ENCODE results near the gene SAP30BP.

The SAP30BP gene

GRCh38 chr17:75720656-75721462 is 53.7 kb downstream of the SAP30BP start, which contains the start of gene ITGB4:
Gene ITGB4 (plus strand): TSS chr17:75721459. CDS start chr17:75724704, 3,245 bp downstream.
- H3K4me1 Mint-ChIP-seq, result no peaks in the 10 kb centered on the region
- no peak for TF ChIP-seq CTCF (IDR thresholded peaks at IDR 0.05)
- H3K4me3 Mint-ChIP-seq, result peak within 1 kb of the TSS; percentile 76
- H3K36me3 Mint-ChIP-seq (ENCODE audit: low read depth), result no peaks in the 10 kb centered on the region
- no peak within 1 kb of the TSS for H3K27ac Mint-ChIP-seq
- H3K27me3 Mint-ChIP-seq (ENCODE audit: low read depth, poor library complexity), result peaks cover 77% of the 10 kb centered on the region
- DNase-seq, result peak; percentile 66
- no peaks in the 10 kb centered on the region for H3K9me3 Mint-ChIP-seq

- no peak overlapping the region for H3K4me3 Mint-ChIP-seq
- H3K27me3 Mint-ChIP-seq (ENCODE audit: low read depth, poor library complexity), result peaks cover 70% of the 10 kb centered on the region
- H3K27ac Mint-ChIP-seq, result no peak overlapping the region
These were observed 54.4 kb downstream of the SAP30BP start for GRCh38 chr17:75721463-75722011.

DNA sequence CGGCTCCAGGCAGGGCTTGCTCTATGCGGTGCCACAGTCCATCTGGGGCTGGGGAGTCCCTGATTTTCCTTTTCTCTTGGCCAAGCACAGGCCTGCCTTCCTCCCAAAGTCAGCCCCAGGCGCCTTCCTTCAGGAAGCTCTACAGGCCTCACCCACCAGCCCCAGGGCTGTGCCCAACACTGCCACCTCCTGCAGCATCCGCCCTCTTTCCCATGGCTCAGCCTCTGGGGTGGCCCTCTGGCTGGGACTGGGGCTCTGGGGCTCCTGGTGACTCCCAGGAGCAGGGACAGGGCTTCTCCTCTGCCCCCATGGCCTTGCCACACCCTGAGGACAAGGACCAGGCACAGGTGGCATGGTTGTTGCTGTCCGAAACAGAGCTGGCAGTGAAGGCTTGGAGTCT is 54.9 kb downstream of the SAP30BP start:
- no peak for TF ChIP-seq CTCF (IDR thresholded peaks at IDR 0.05)

More at GRCh38 chr17:75721463-75722011, 54.4 kb downstream of the SAP30BP start:
- Mint-ChIP-seq H3K36me3 (ENCODE audit: low read depth) (no peaks in the 10 kb centered on the region), H3K9me3 (no peaks in the 10 kb centered on the region), H3K4me1 (no peaks in the 10 kb centered on the region)
- no peak for TF ChIP-seq CTCF (IDR thresholded peaks at IDR 0.05)
- no peak for DNase-seq

GRCh38 chr17:75722542-75723095 is 55.5 kb downstream of the SAP30BP start:
- Mint-ChIP-seq H3K27me3 (ENCODE audit: low read depth, poor library complexity) (peaks cover 66% of the 10 kb centered on the region), H3K4me1 (no peaks in the 10 kb centered on the region), H3K9me3 (no peaks in the 10 kb centered on the region), H3K4me3 (no peak overlapping the region), H3K27ac (no peak overlapping the region), H3K36me3 (ENCODE audit: low read depth) (no peaks in the 10 kb centered on the region)
- no peak for DNase-seq
- TF ChIP-seq CTCF (IDR thresholded peaks at IDR 0.05), result no peak

More for the DNA sequence above, 54.9 kb downstream of the SAP30BP start:
- Mint-ChIP-seq H3K9me3 (no peaks in the 10 kb centered on the region), H3K4me1 (no peaks in the 10 kb centered on the region), H3K36me3 (ENCODE audit: low read depth) (no peaks in the 10 kb centered on the region), H3K27ac (no peak overlapping the region), H3K27me3 (ENCODE audit: low read depth, poor library complexity) (peaks cover 70% of the 10 kb centered on the region), H3K4me3 (peak overlapping the region; percentile 36)
- DNase-seq, result no peak

DNA sequence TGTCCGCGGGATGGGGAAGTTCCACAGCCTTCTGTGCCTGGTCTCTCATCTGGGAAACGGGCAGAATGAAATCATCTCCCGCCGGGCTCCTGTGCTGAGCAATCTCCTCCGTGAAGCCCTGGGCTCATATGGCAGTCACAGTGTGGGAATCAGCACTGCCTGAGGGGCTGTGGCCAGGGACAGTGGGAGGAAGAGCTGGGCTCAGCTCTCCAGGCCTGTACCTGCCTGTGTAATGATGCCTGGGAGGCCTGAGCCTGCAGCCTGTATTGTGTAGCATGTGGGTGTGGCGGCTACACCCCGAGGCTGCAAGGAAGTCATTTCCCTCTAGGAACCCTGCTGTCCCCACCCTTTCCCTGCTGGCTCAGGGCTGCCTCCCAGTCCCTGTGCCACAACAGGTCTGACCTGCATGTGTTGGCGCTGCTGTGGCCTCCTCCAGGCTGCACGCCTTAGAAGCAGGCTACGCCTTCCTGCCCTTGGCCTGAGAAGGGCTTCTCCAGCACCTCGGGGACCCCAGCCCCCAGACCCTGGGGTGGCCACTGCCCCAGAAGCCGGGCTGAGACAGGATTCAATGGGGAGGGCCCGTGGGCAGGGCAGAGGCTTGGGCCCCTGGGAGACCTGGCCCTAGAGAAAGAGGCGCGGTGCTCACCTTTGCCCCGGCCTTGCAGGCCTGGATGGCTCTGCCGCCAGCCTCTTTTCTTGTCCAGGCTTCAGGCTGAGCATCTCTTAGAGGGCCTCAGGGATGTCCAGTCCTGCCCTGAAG is 56.2 kb downstream of the SAP30BP start:
- no peak overlapping the region for H3K4me3 Mint-ChIP-seq
- no peak for DNase-seq

More for the DNA sequence above, 56.2 kb downstream of the SAP30BP start:
- Mint-ChIP-seq H3K27me3 (ENCODE audit: low read depth, poor library complexity) (peaks cover 59% of the 10 kb centered on the region), H3K27ac (no peak overlapping the region), H3K4me1 (no peaks in the 10 kb centered on the region), H3K9me3 (no peaks in the 10 kb centered on the region), H3K36me3 (ENCODE audit: low read depth) (no peaks in the 10 kb centered on the region)
- TF ChIP-seq CTCF (IDR thresholded peaks at IDR 0.05), result no peak

All from nephron progenitor cell (in vitro differentiated cells).